ENCODE results near the gene SEMA4A.
A peak's percentile ranks its signal among the peaks of the same experiment; 100 is the strongest.

DNA sequence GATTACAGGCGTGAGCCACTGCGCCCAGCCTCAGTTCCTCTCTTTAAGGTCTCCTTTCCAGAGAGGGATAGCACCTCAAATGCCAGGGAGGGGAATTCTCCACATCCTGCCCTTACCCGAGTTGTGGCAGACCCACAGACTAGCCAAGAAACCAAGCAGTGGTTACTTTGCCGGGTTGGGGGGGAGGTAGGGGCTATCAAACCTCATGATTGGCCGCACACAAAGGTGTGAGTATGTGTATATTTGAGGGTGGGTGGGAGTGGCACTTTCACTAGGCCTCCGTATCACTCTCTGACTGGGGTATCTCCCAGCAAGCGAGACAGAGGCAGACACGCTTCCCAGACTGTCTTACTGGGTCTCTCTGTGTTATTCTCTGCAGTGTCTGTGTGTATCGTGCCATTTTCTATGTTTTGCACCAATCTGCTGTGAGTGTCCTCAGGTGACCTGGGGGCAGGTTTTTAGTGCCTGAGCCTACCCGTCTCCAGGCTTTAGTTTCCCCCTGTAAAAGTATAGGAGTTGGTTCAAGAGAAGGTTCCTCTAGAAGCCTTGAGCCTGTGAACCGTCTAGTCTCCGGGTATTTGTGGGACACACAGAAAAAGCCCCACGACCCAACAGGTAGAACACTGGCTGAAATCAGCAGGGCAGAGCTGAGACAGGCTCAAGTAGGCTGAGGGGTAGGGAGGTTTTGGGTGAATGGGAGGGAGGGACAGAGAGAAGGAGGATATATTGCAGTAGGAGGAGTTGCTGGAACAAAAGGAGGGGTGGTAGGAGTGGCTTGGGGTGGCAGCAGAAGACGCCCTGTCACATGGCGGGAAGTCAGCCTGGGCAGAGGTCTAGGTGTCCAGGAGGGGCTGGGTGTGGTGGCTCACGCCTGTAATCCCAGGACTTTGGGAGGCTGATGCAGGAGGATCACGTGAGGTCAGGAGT is 28.6 kb upstream of the SEMA4A start:
- TF ChIP-seq POLR2A (IDR thresholded peaks at IDR 0.05; ENCODE audit: low read length) (peak; percentile 67), GATA1 (IDR thresholded peaks at IDR 0.05; ENCODE audit: low read depth, low read length) (no peak)

Data from erythroblast (primary cell).